GM19025 (cell line): ENCODE results near the gene CHIA.
"Not testable (repeated sequence)": the region's sequence is repeated elsewhere in the genome, so short reads cannot be mapped to it uniquely, and the experiment has no call there.

Experiments
- ATAC-seq: cut with Tn5 transposase; IDR thresholded peaks from one replicate; pipeline ENCODE4 v1.9.1; 2021; ENCODE audit warnings: mild to moderate bottlenecking, low read depth, moderate library complexity; ENCODE audit not compliant: unreplicated experiment

The CHIA gene

GRCh38 chr1:111360257-111360656, 69.6 kb downstream of the CHIA start:
- not testable (repeated sequence) for ATAC-seq

- ATAC-seq = no peak
These were observed 71.1 kb downstream of the CHIA start for GRCh38 chr1:111361761-111362160.

GRCh38 chr1:111364690-111365089, 74.0 kb downstream of the CHIA start:
- no peak for ATAC-seq

GRCh38 chr1:111366256-111366655, 75.6 kb downstream of the CHIA start:
- ATAC-seq = no peak

- ATAC-seq = no peak
These were observed 78.5 kb downstream of the CHIA start for GRCh38 chr1:111369177-111369576.

- ATAC-seq = no peak
These were observed 79.0 kb downstream of the CHIA start for GRCh38 chr1:111369645-111370044.
